NCI-H2196 (cell line): ENCODE measurements around the gene SLC25A38.

Experiments
- DNase-seq: peaks from one replicate; lab custom pipeline; 2025; ENCODE audit not compliant: unreplicated experiment; lab: John Stamatoyannopoulos, UW

SLC25A38 gene

DNA sequence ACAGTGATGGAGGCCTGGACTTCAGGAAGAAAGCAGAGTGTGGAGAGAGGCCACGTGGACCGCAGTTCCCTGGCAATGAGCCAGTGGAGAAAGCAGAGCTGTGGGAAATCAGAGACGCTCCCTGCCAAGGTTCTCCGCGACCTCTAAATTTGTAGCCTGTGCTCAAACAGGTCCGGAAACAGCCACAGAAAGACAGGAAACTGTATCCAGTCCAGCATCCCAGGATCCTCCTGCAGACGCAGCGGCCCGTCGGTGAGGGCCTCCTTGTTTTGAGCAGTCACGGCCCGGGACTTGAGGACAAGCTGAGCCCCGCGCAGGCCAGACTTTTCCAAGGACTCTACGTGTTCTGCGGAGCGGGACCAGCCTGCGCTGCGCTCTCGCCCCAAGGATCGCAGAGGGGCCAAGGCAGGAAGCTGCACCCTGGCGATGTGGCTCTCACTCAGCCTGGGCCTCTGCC, 45.6 kb downstream of the SLC25A38 start:
- DNase-seq: no peak

DNA sequence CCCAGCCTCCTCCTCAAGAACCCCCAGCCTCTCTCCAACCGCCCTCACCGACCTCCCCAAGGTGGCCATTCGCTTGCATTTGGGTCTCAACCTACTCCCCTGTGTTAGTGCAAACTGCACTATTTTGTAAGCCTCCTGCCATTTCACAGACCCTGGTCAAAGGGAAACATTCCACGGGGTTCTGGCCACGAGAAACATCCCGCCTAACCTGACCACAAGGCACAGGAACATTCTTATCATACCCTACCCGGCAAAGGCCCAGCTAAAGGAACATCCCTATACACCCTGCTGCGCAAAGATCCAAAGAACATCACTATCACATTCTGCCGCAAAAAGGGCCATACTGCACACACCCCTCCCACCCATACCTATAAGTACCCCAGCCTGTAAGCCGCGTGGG, 46.3 kb downstream of the SLC25A38 start:
- DNase-seq: no peak

DNA sequence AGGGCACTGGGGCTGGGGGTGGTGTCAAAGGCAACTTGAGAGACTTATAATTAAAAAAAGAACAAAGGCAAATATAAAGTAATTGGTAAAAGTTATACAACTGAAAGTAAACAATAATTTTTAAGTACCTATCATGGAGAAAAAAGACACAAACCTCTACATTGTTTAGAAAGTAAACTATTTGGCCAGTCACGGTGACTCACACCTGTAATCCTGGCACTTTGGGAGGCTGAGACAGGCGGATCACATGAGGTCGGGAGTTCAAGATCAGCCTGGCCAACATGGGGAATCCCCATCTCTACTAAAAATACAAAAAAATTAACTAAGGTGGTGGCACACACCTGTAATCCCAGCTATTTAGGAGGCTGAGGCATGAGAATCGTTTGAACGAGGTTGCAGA, 49.2 kb downstream of the SLC25A38 start:
- DNase-seq: no peak

DNA sequence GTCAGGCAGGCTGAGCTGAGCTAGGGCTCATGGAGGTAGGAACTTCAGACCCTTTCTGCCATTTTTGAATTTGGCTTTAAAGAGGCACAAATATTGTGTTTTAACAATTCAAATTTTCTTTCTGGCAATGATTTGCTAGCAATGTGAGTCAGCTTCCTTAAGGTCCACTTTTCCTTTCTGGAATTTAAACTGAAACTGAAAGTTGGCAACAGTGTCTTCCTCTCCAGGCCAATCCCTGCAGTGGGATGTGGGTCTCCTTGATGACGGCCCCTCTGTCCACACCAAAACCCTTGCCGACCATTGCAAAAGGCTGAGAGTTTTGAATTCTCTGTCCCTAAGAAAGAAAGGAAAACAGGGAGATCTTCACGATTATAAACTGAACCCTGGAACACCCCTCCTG, 50.5 kb downstream of the SLC25A38 start:
- DNase-seq: no peak

DNA sequence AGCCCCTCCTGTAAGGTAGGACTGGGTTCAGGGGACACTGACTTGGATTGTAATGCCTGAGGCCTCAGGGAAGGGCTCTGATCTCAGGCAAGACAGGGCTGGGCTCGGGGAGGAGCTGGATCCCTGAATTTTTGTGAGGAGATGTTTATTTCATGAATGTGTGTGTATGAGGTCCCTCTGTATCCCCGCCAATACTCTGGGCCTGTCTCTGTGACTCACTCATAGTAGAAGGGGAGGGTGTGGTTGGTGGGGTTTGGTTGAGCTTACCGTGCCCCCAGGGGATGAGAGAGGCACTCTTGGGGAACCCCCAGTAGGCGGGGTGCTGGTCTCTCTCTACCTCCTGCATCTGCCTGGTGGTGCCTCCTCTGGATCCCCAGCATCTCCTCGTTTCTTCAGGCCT, 51.4 kb downstream of the SLC25A38 start:
- no peak for DNase-seq

DNA sequence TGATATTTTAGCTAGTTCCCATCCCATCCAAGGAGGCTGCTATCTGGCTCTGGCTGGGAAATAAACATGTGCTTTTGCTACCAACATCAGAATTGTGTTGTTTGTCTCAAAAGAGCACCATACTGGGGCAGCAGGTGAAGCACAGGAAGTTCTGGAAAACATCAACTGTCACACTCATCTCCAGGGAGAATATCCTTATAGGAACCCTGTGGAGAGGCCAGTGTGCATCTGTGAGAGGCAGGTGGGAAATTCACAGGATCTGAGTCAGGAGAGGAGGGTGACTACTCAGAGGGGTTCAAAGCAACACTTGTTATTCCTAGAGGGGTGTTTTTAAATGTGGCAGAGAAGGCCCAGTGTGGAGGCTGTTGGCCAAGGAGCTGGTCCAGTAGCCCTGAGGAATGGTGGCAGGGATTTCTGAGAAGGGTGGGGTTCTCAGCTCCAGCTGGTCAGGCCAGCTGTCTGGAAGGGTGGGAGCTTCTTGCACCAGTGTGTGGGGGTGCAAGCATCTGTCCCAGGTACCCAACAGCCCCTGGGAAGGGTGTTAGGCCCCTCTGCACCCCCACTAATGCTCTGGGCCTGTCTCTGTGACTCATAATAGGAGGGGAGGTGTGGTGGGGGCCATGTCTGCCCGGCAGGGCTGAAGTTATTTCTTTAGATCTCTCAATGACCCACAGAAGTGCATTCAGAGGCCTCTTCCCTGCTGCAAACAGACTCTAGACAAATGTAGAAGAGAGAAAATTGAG, 52.0 kb downstream of the SLC25A38 start:
- DNase-seq: no peak

DNA sequence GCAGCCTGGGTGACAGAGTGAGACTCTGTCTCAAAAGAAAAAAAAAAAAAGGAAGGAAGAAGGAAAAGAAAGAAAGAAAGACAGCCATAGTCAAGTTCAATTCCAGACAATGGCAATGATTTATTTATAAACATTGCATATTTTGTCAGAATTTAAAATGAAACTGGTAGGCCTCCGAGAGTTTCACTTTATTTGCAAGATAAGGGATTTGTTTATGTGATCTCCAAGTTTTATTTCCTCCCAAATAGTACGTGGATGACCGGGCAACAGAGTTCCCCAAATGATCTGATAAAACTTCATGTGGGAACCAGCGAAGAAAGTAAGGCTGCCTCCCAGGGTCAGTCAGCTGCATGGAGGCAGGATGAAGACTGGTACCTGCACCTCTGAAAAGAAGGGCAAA, 55.7 kb downstream of the SLC25A38 start:
- DNase-seq: no peak

DNA sequence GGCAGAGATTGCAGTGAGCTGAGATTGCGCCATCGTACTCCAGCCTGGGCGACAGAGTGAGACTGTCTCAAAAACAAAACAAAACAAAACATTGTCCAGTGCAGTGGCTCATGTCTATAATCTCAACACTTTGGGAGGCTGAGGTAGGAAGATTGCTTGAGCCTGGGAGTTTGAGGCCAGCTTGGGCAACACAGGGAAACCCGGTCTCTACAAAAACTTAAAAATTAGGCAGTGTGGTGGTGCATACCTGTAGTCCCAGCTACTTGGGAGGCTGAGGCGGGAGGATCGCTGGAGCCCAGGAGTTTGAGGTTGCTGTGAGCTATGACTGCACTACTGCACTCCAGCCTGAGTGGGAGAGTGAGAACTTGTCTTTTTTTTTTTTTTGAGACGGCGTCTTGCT, 57.1 kb downstream of the SLC25A38 start:
- DNase-seq: no peak

DNA sequence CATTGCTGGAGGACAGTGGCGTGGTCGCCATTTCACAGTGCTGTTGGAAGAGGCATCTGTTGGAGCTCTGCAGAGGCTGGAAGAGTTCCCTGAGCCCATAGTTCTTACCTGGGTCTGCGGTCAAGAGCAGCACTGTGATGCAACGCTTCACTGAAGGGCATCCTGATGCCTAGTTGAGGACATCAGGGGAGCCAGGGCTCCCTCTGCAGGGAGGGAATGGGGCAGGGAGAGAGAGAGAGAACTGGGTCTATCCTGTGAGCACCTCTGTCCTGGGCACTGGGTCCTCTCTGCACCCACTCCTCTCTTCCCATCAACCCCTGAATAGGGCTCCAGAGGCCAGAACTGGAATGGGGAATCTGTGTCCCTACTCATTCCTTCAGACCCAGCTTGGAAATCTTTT, 60.4 kb downstream of the SLC25A38 start:
- DNase-seq: no peak

DNA sequence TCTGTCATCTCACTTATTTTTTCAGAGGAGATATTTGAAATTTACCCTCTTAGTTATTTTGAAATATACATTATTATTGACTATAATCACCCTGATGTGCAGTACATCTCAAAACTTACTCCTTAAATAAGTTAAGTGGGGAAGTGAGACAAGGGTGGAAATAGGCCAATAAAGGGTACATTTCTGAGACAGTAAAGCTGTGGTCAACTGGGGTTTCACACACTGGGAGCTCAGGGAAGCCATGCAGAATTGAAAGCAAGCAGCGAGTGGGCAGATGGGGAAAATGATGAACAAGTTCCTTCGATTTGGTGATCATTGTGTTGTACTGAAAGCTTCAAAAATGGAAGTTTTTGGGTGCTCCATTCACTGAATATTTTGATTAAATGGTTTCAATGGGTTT, 62.8 kb downstream of the SLC25A38 start:
- DNase-seq: no peak

DNA sequence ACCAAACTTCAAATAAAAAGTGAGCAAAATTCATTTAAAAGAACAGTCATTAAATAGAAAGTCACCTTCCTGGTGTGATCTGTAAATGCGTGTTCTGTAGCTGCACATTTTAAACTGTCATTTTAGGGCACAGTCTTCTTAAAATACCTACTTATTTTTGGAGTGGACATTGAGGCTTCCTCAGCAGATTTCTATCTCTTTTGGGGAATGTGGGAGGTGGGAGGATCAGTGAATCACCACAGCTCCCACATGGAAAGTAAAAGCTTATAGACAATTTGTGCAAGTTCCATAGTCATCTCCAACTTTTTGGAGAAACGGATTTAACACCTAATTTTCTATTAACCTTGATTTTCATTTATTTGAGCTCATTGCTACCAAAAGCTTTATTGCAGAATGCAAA, 63.3 kb downstream of the SLC25A38 start:
- DNase-seq: no peak
